Measurements from ENCODE around the gene MDM2. TPM values are rescaled to one million over a fixed set of nuclear protein-coding genes. Genes with fewer than 3 reads are reported as not detected.

MDM2 gene
- total RNA-seq, 2 experiments from 2014 or later, result 148 to 153 TPM

GRCh38 chr12:68831751-68832503, 23.9 kb downstream of the MDM2 start:
- no peak for ATAC-seq
- H3K4me1 Mint-ChIP-seq (ENCODE audit: low read depth), result peaks cover 18% of the 10 kb centered on the region
- H3K4me3 Mint-ChIP-seq, result no peak overlapping the region
- H3K36me3 Mint-ChIP-seq (ENCODE audit: low read depth), result peaks cover 49% of the 10 kb centered on the region
- intact Hi-C loops (cut with micrococcal nuclease), result no loop called here
- POLR2A ChIA-PET, result interaction anchor here (0.5 to 1.5 kb wide), 7 partner anchors 8 to 1501 kb away, joined by 3 to 4 read pairs (median 3); partner anchors contain the start of gene MDM2
- no peak for TF ChIP-seq CTCF (IDR thresholded peaks at IDR 0.05)
- H3K27me3 Mint-ChIP-seq, result no peaks in the 10 kb centered on the region
- CTCF ChIA-PET, result interaction anchor here (1.0 to 4.8 kb wide), 7 partner anchors 12 to 24 kb away, joined by 3 to 25 read pairs (median 5); partner anchors contain the start of gene MDM2
- H3K27ac Mint-ChIP-seq, result no peak overlapping the region
- H3K9me3 Mint-ChIP-seq, result no peaks in the 10 kb centered on the region
- DNase-seq, result no peak

- intact Hi-C loops (cut with micrococcal nuclease), result no loop called here
- H3K4me1 Mint-ChIP-seq (ENCODE audit: low read depth), result peaks cover 13% of the 10 kb centered on the region
- no peaks in the 10 kb centered on the region for H3K9me3 Mint-ChIP-seq
- peaks cover 48% of the 10 kb centered on the region for H3K36me3 Mint-ChIP-seq (ENCODE audit: low read depth)
- H3K27me3 Mint-ChIP-seq, result no peaks in the 10 kb centered on the region
- no peak for ATAC-seq
- CTCF ChIA-PET, result interaction anchor here (1.0 to 3.0 kb wide), 2 partner anchors 13 to 19 kb away, joined by 3 to 25 read pairs; no protein-coding TSS in a partner anchor
- no peak for DNase-seq
- no peak overlapping the region for H3K27ac Mint-ChIP-seq
- POLR2A ChIA-PET, result interaction anchor here (0.6 to 1.0 kb wide), 3 partner anchors 15 to 1501 kb away, joined by 3 to 4 read pairs (median 3); no protein-coding TSS in a partner anchor
- H3K4me3 Mint-ChIP-seq, result no peak overlapping the region
- TF ChIP-seq CTCF (IDR thresholded peaks at IDR 0.05), result no peak
These were observed 24.5 kb downstream of the MDM2 start for GRCh38 chr12:68832504-68832867.

DNA sequence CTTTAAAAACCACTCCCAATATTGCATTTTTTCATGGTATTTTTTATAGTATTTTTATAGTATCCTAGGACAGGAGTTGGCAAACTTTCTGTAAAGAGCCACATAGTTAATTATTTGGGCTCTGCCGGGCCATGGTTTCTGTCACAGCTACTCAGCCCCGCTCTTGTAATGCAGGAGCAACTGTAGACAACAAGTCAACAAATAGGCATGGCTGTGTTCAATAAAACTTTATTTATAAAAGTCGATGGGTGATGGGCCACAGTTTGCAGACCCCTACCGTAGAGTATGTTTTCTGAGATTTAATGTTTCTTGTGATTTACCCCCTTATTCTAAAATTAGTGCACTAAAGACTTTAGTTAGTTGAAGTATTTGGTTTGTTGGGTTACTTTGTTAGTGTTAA, 25.5 kb downstream of the MDM2 start:
- DNase-seq, result no peak
- Mint-ChIP-seq H3K27ac (no peak overlapping the region), H3K36me3 (ENCODE audit: low read depth) (peaks cover 54% of the 10 kb centered on the region), H3K4me1 (ENCODE audit: low read depth) (peaks cover 13% of the 10 kb centered on the region), H3K4me3 (no peak overlapping the region), H3K27me3 (no peaks in the 10 kb centered on the region), H3K9me3 (no peaks in the 10 kb centered on the region)
- no peak for ATAC-seq
- ChIA-PET POLR2A (interaction anchor here (1.2 kb wide), 1 partner anchor 26 kb away, joined by 3 read pairs; the partner anchor contains the start of gene MDM2), CTCF (interaction anchor here (1.0 kb wide), 1 partner anchor 323 kb away, joined by 3 read pairs; no protein-coding TSS in a partner anchor)
- intact Hi-C loops (cut with micrococcal nuclease), result no loop called here
- TF ChIP-seq CTCF (IDR thresholded peaks at IDR 0.05), result no peak

GRCh38 chr12:68835333-68835908, 27.4 kb downstream of the MDM2 start:
- H3K27ac Mint-ChIP-seq, result no peak overlapping the region
- H3K36me3 Mint-ChIP-seq (ENCODE audit: low read depth), result peaks cover 53% of the 10 kb centered on the region
- DNase-seq (no peak), ATAC-seq (no peak)
- no peak overlapping the region for H3K4me3 Mint-ChIP-seq
- ChIA-PET POLR2A (interaction anchor here (0.8 kb wide), 1 partner anchor 117 kb away, joined by 3 read pairs; no protein-coding TSS in a partner anchor), CTCF (no interaction called here)
- no peak for TF ChIP-seq CTCF (IDR thresholded peaks at IDR 0.05)
- no peaks in the 10 kb centered on the region for H3K27me3 Mint-ChIP-seq
- intact Hi-C loops (cut with micrococcal nuclease), result no loop called here
- H3K4me1 Mint-ChIP-seq (ENCODE audit: low read depth), result peaks cover 8% of the 10 kb centered on the region
- H3K9me3 Mint-ChIP-seq, result no peaks in the 10 kb centered on the region

GRCh38 chr12:68837215-68837614, 29.2 kb downstream of the MDM2 start:
- intact Hi-C loops (cut with micrococcal nuclease), result no loop called here
- DNase-seq (no peak), ATAC-seq (no peak)
- Mint-ChIP-seq H3K4me1 (ENCODE audit: low read depth) (peaks cover 5% of the 10 kb centered on the region), H3K27ac (no peak overlapping the region), H3K4me3 (no peak overlapping the region), H3K36me3 (ENCODE audit: low read depth) (peaks cover 54% of the 10 kb centered on the region), H3K27me3 (no peaks in the 10 kb centered on the region), H3K9me3 (no peaks in the 10 kb centered on the region)
- POLR2A ChIA-PET, result interaction anchor here (0.6 to 1.0 kb wide), 4 partner anchors 10 to 229 kb away, joined by 3 to 6 read pairs (median 4); no protein-coding TSS in a partner anchor
- CTCF ChIA-PET, result interaction anchor here (1.2 kb wide), 1 partner anchor 233 kb away, joined by 3 read pairs; no protein-coding TSS in a partner anchor
- no peak for TF ChIP-seq CTCF (IDR thresholded peaks at IDR 0.05)
